HFFc6 (cell line): ENCODE results near the gene DCAF7. TPM values are rescaled to one million over a fixed set of nuclear protein-coding genes. Genes with fewer than 3 reads are reported as not detected.

Source experiments
- DNase-seq: peaks from one replicate; pipeline ENCODE4 v3.0.0-alpha.2; 2018
- H3K27ac Mint-ChIP-seq: 2 replicates; pipeline ENCODE4 v1.8.0; 2020; ENCODE audit warnings: mild to moderate bottlenecking, mixed read lengths
- H3K27me3 Mint-ChIP-seq: 2 replicates; pipeline ENCODE4 v1.8.0; 2021; ENCODE audit warnings: mild to moderate bottlenecking, moderate library complexity, mixed read lengths; ENCODE audit not compliant: insufficient read depth
- H3K36me3 Mint-ChIP-seq: 2 replicates; pipeline ENCODE4 v1.8.0; 2021; ENCODE audit warnings: low read depth, mixed read lengths
- H3K4me1 Mint-ChIP-seq: 2 replicates; pipeline ENCODE4 v1.8.0; 2020; ENCODE audit warnings: low read depth, mixed read lengths
- H3K4me3 Mint-ChIP-seq: 2 replicates; pipeline ENCODE4 v1.8.0; 2020; ENCODE audit warnings: mild to moderate bottlenecking, moderate library complexity, mixed read lengths
- H3K9me3 Mint-ChIP-seq: 2 replicates; pipeline ENCODE4 v1.8.0; 2020; ENCODE audit warnings: mild to moderate bottlenecking, mixed read lengths
- total RNA-seq, 6 experiments: library from RNA; stranded (reverse); fragmentation: NEBNext Ultra II Directional; extraction: Animal tissue kit (Norgen Biotek cat#: 25700); gene quantifications; 2 replicates in 1 of 6; 3 replicates in 5 of 6; pipeline ENCODE4 v1.2.3, GENCODE V29; 2021
- TF ChIP-seq, protein P1 (sequence below): fragments of 200-600 bp; sonication (generic); IDR thresholded peaks from 2 replicates; pipeline ENCODE4 v1.5.0; 2021; ENCODE audit warnings: antibody characterized with exemption, mild to moderate bottlenecking

Gene DCAF7
- total RNA-seq, 6 experiments from 2014 or later = 58.6 to 67.0 (median 63.3) TPM

DNA sequence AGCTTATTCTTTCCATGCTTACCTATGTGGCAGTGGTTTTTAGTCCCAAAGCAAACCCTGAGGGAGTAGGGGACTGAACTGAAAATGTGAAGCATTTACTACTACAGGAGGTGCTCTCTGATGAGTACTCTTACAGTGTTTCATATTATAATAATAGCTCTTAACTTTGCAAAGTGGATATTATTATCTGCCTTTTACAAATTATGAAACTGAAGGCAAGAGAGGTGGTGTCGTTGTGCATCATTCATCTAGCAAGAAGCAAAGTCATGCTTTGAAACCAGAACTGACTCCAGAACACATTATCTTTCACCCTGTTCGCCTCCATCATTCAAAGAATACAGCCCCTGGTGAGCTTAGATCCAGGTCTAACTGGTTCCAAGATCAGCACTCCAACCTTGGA, 35.3 kb upstream of the DCAF7 start:
- DNase-seq = no peak
- H3K36me3 Mint-ChIP-seq = no peaks in the 10 kb centered on the region
- H3K27me3 Mint-ChIP-seq = peaks cover 40% of the 10 kb centered on the region
- H3K9me3 Mint-ChIP-seq = no peaks in the 10 kb centered on the region
- no peak overlapping the region for H3K4me3 Mint-ChIP-seq
- H3K4me1 Mint-ChIP-seq = peaks cover 18% of the 10 kb centered on the region
- TF ChIP-seq, protein P1, sequence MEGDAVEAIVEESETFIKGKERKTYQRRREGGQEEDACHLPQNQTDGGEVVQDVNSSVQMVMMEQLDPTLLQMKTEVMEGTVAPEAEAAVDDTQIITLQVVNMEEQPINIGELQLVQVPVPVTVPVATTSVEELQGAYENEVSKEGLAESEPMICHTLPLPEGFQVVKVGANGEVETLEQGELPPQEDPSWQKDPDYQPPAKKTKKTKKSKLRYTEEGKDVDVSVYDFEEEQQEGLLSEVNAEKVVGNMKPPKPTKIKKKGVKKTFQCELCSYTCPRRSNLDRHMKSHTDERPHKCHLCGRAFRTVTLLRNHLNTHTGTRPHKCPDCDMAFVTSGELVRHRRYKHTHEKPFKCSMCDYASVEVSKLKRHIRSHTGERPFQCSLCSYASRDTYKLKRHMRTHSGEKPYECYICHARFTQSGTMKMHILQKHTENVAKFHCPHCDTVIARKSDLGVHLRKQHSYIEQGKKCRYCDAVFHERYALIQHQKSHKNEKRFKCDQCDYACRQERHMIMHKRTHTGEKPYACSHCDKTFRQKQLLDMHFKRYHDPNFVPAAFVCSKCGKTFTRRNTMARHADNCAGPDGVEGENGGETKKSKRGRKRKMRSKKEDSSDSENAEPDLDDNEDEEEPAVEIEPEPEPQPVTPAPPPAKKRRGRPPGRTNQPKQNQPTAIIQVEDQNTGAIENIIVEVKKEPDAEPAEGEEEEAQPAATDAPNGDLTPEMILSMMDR = no peak
- no peak overlapping the region for H3K27ac Mint-ChIP-seq

DNA sequence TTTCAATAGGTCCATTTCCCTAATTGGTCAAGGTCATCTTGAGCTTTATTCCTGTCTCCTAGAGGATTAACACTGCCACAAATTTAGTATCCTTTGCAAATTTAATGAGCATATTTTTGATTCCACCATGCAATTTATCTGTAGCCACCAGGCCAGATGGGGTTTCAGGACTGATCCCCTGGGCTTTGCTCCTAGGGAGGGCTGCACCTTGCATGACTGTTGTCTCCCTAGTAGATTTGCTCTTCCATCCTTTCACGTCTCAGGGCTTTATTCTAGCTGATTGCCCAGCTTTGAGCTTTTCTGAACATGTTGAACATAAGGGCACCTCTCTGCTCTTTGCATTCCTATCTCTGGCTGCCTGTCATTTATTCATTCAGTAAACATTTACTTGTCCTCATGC, 34.9 kb upstream of the DCAF7 start:
- Mint-ChIP-seq H3K4me3 (no peak overlapping the region), H3K9me3 (no peaks in the 10 kb centered on the region), H3K27ac (no peak overlapping the region), H3K27me3 (peaks cover 38% of the 10 kb centered on the region), H3K36me3 (no peaks in the 10 kb centered on the region), H3K4me1 (peaks cover 18% of the 10 kb centered on the region)
- TF ChIP-seq, protein P1 = no peak
- DNase-seq = no peak

DNA sequence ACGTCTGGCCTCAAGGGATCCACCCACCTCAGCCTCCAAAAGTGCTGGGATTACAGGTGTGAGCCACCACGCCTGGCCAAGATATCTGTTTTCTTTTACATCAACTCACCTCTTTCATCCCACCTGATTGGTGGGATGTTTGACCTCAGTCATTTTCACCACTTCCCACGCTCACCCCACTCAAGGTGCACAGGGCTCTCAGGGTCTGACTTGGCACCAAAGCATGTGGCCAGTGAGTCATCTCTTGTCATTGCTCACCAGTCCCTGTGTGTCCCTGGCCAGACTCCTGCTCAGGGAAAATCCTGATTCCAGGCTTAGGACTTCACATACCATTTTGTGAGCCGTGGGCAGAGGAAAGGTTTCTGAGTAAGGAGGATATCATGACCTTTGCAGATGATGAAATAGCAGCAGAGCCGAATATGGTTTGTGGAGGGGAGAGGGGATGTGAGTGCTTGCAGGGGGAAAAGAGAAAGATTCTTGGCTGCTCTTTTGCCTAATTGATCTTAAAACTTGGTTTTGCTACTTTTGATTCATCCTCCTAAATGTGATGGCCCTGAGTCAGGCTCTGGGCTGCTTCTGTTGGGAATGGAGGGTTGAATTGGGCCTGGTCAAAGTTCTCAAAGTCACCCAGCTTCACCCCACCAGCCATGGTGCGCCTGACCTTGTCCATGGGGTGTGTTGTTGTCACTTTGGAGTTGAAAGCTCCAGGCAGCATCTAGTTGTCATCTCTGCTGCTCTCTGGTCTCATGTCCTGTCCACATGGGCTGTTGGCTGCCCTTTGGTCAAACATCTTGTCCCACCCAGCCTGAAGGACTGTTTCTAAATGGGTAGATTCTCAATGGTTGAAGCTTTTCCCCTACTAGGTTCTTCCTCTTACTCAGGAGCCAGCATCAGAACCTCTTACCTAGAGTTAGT, 33.1 kb upstream of the DCAF7 start:
- Mint-ChIP-seq H3K36me3 (no peaks in the 10 kb centered on the region), H3K4me1 (peaks cover 18% of the 10 kb centered on the region), H3K27me3 (peaks cover 44% of the 10 kb centered on the region), H3K4me3 (no peak overlapping the region), H3K27ac (peak overlapping the region; percentile 59; the same call in 1 of the 2 replicates), H3K9me3 (no peaks in the 10 kb centered on the region)
- TF ChIP-seq, protein P1 = no peak
- peak; percentile 68 for DNase-seq

DNA sequence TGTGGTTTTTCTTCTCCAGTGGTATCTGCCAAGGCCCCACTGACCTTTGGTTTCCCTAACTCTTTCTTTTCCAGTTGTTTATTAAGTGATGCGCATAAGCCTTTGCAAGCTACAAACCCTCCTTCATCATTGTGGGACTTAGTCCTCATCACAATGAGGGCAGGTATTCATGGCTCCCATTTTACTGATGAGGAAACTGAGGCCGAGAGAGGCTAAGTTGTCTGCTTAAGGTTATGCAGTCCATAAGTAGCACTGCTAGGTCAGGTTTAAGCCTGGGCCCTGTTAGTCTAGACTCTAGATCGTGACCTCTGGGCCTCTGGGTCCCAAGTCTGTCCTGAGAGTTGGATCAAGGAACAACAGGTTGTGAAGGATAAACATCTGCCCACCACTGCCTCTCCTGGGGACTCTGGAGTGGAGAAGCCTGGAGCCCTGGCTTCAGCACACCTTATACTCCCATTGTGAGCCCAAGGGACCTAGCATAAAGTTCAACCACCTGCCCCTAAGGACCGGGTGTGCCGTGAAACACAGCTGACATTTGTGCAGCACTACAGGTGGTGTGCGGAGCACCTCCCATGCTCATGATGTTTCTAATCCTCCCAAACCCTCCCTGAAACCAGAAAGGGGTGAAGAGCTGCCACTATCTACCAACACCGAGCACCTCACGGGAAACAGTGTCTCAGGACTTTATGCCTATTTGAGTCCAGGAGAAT, 32.3 kb upstream of the DCAF7 start:
- Mint-ChIP-seq H3K4me1 (peaks cover 18% of the 10 kb centered on the region), H3K27ac (0 out of 2 replicates have a peak overlapping the region, but pooled peaks have one; percentile 59), H3K9me3 (no peaks in the 10 kb centered on the region), H3K4me3 (no peak overlapping the region), H3K27me3 (peaks cover 42% of the 10 kb centered on the region), H3K36me3 (no peaks in the 10 kb centered on the region)
- no peak for DNase-seq
- TF ChIP-seq, protein P1 = no peak

DNA sequence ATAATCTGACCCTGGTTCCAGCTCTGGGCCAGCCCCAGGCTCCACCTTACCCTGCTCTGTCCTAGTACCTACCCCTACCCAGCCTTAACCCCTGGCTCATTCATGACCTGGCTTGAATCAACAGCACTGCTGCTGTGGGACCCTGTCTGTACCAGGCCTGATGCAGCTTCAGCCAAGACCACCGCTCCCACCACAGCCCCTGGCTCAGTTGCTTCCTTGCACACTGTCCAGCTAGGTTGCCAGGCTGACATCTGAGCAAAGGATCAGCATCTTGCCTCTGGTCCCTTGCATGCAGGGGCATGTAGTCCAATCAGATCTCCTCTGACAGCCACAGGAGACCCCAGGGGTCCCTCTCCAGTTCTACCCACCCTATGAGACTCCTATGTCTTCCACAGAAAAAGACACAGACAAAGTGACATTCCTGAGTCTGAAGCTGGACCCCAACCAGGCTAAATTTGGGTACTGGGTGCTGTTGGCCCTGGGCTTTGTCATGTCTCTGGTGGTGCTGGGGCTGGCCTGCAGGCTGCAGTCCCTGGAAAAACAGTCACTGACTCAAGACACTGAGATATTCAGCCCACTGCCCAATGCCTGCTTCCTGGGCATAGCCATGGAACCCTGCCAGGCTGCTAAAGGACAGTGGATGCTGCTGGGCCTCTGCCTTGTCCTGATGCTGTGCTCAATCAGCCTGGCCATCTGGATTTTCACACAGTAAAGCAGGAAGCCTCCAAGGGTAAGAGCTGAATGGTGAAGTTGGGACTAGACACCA, 31.0 kb upstream of the DCAF7 start:
- Mint-ChIP-seq H3K27ac (no peak overlapping the region), H3K4me3 (no peak overlapping the region), H3K36me3 (no peaks in the 10 kb centered on the region), H3K9me3 (no peaks in the 10 kb centered on the region), H3K27me3 (peaks cover 37% of the 10 kb centered on the region), H3K4me1 (peaks cover 18% of the 10 kb centered on the region)
- DNase-seq = no peak
- TF ChIP-seq, protein P1 = no peak
